HG03103 (cell line): ENCODE results near the gene MSANTD3.

ENCODE experiments used
- ATAC-seq: cut with Tn5 transposase; IDR thresholded peaks from one replicate; pipeline ENCODE4 v1.9.1; 2021; ENCODE audit warnings: low read depth; ENCODE audit not compliant: unreplicated experiment

Gene MSANTD3

DNA sequence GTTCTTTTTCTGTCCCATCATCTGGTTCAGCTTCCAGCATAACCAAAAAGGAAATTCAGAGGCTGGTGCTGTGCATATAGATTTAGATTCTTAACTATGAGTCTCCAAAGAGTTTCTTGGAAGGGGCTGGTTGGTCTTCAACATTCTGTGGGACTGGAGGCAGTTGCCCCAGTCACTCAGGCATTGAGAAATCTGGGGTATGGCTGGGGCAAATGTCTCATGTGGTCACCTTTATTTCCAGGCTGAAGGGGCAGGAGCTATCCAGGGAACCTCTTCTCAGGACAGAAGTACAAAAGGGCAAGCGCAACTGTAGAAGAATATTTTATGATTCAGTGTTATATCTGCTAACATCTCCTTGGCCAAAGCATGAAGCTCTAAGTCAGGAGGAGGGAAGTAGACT lies 30.6 kb downstream of the MSANTD3 start:
- ATAC-seq: no peak

DNA sequence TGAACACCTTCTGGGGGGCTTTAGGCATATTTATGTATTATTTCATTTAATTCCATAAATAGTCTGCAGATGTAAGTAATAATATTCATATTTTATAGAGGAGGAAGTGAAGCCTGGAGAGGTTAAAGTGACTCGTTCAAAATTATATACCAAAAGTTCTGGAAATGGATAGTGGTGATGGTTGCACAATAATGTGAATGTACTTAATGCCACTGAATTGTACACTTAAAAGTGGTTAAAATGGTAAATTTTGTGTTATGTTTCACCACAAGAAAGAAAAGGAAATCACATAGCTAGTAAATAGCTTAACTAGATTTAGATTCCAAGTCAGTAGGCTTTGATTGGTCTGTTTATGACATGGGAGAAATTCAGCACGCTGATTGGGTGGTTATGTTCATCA lies 33.0 kb downstream of the MSANTD3 start:
- no peak for ATAC-seq

DNA sequence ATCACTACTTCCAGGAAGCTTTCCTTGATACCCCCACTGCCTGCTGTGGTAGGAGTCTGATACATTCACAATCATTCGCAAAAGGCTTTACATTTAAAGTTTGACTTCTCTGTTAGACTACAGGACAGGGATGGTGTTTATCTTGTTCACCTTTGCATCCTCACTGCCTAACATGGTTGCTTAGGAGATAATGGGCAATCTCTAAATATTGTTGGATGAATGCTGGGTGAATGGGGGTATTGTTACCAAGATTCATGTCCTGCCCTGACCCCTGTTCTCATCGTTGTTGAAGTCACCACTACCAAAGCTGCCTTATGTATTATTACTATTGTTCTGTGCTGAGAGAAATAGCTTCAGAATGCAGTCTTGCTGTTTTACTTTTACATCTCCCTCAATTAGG lies 38.3 kb downstream of the MSANTD3 start:
- ATAC-seq: no peak

DNA sequence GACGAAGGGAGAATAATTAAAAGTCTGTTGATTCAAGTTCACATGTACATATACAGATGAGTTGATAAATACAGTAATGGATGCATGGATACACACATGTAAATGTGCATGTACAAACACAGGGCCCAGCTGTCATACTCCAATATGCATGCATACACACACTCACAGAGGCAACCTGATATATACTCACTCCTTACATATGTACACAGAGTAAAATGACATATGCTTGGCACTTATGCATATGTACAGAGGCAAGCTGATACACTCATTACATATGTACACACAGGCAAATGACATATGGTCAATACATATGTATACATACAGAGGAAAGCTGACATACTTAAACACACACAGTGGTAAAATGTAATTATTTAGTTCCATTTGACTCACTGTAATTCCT lies 38.8 kb downstream of the MSANTD3 start:
- no peak for ATAC-seq

DNA sequence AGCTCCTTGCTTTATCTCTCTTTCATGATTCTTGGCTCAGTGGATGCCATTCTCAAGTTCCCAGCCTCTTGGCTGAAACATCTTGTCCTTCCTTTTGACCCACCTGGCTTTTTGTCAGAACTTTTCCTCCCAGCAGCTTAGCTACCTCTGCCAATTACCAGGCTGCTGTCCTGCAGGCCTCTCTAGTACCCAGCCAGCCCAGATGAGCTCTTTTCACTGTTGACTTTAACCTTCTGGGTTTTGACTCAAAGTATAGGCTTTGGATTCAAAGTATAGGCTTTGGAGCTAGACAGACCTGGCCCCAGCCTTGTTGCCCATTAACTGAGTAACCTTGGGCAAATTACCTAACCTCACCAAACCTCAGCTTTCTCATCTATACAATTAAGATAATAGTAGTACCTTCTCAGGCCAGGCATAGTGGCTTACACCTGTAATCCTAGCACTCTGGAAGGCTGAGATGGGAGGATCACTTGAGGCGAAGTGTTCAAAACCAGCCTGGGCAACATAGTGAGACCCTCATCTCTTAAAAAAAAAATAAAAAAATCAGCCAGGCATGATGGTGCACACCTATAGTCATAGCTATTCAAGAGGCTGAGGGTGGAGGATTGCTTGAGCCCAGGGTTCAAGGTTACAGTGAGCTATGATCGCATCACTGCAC lies 39.4 kb downstream of the MSANTD3 start:
- no peak for ATAC-seq

DNA sequence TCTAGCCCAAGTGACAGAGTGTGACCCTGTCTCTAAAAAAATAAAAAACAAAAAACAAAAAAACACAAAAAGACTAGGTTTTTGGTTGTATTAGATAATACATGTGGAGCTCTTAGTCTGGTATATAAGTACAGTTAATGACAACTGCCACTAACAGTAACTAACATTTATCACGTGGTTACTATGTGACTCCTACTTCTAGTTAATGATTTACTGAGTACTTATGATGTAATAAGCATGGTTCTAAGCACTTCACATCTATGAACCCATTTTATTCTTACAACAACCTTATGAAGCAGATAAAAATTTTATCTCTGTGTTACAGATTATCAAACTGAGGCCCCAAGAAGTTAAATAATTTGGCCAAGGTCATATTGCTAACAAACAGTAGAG lies 39.9 kb downstream of the MSANTD3 start:
- ATAC-seq: no peak

DNA sequence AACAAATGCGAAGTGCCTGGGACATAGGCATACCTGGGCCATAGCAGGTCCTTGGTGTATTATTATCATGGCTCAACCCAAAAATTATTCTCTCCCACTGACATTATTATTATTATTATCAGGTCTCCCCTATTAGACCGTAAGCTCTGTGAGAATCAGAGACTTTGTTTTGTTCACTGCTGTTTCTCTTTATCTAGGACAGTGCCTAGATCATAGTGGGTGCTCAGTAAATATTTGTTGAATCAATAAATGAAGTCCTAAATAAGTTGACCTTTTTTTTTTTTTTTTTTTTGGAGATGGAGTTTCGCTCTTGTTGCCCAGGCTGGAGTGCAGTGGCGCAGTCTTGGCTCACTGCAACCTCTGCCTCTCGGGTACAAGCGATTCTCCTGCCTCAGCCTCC lies 41.1 kb downstream of the MSANTD3 start:
- no peak for ATAC-seq

DNA sequence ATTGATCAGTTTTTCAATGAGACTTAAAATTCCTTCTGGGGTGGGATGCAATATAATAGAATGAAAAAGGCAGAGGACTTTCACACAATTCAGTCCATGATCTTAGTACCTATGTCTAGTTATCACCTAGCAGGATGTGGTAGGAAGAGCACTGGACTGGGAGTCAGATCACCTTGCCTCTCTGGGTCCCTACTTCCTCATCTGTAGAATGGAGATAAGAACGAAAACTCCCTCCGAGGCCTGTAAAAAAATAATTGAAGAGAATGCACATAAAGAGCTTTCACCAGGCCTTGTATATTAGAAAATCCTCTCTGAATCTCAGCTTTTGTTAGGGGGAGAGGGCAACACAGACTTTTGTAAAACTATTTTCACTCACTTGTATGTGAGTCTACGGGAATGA lies 45.3 kb downstream of the MSANTD3 start:
- ATAC-seq: no peak

DNA sequence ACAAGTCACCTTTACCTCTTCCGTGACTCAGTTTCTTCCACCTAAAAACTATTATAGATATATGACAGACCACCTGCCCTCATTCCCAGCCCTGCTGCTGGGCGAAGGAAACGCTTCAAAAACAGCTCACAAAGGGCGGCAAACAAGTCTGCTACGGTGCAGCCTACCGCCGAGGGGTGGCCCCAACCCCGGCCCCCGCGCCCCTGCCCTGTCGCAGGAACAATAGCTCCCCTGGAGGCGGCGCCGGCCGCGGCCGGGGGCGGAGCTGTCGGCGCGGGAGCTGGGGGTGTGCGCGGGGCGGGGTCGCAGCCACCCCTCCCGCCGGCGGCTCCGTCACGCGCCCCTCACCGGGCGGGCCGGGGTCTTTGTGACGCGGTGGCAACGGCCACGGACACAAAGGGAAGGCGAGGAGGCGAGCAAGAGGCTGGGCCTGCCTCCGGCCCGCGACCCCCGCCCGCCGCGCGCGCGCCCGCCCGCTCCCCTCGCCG lies 45.9 kb downstream of the MSANTD3 start, which contains the start of gene TMEFF1:
TMEFF1 (plus strand) TSS at position 362 of the 488 bp plus-strand sequence. CDS start 396 bp downstream, outside the sequence.
- peak; percentile 43 for ATAC-seq

DNA sequence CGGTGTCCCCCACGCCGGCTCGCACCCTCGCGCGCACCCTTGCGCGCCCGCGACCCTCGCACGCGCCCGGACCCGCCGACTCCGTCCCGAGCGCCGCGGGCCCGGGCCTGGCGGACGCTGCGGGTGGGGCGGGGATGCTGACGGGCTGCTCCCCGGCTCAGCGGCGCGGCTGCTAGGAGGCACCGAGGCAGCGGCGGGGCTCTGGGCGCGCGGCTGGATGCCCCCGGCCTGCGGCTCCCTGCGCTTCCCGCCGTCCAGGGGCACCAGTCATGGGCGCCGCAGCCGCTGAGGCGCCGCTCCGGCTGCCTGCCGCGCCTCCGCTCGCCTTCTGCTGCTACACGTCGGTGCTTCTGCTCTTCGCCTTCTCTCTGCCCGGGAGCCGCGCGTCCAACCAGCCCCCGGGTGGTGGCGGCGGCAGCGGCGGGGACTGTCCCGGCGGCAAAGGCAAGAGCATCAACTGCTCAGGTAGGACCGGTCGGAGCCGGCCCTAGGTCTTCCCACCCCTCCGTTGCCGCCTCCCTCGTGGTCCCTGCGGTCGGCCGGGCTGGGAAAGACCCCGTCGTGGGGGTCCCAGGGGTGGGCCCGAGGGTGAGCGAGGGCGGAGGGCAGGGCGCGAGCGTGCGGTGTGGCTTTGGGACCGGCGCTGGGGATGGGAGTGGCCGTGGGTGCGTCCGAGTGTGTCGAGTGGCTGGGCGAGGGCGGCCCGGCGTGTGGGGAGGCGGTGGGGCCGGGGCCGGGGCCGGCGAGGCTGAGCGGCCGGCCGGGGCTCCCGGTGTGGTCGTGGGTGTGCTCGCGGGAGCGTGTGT lies 46.5 kb downstream of the MSANTD3 start:
- ATAC-seq: peak; percentile 59

DNA sequence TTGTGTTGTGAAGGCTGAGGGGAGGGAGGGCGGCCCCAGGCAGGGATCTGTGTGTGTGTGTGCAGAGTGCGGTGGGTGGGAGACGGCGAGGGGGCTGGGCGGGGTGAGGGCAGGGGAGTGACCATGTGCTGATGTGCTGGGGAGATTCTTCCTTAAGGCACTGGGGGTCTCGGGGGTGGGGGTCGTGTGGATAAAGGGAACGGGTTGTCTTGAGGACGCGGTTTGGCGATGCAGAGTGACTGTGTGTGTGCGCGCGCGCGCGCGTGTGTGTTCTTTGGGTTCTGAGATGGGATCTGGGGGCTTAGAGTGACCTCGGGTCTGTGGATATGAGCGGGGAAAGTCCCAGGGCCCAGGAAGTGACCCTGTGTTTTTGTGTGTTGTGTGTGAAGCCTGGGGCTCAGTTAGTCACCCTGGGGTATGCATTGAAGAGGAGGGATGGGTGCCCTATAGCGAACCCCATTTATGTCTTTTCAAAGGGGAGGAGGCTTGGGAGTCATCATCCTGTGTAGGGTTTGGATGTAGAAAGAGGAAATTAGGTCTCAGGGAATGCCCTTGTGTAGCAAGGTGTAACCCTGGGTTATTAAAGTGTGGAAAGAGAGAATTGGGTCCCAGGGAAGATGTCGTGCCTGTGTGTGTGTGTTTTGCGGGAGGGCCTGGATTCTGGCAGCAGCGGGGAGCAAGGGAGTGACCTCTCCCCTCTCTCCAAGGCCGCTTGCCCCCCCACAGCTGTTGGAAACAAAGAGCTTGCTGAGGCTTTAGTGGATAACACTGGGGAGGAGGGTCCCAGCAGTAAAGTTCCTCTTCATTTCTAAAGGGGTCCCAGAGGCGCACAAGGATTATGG lies 47.4 kb downstream of the MSANTD3 start:
- ATAC-seq: no peak

DNA sequence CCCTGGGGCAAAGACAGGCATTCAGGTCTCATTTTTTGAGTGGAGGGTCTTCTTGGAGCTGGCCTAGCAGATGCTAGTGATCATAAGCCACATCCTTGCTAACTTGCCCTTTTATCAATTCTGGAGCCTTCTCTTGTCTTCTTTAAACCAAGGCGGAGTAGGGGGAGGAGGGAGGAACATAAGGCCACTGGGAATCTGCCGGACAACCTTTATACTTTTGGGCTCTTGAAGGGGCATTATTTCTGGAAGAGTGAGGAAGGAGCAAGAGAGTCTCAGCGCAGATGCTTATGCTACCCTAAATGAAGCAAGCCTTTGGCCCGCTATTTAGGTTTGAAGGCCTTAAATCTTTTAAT lies 48.0 kb downstream of the MSANTD3 start:
- ATAC-seq: no peak

DNA sequence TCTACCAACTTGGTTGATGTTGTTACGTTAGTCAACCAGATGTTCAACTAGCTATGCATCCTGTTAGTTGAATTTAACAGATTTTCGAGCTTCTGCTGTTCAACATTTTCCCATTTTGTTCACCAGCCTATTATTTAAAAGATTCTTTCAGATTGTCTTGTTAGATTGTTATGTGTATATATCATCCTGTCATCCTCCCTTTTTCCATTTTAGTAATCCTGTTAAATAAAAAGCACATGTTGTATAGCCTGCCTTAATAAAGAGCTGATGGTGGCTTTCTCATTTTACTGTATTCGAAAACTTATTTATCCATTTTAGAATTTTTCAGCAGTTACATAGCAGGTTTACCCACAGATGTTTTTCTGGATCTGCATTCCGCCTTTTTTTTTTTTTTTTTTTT lies 50.3 kb downstream of the MSANTD3 start:
- ATAC-seq: no peak

DNA sequence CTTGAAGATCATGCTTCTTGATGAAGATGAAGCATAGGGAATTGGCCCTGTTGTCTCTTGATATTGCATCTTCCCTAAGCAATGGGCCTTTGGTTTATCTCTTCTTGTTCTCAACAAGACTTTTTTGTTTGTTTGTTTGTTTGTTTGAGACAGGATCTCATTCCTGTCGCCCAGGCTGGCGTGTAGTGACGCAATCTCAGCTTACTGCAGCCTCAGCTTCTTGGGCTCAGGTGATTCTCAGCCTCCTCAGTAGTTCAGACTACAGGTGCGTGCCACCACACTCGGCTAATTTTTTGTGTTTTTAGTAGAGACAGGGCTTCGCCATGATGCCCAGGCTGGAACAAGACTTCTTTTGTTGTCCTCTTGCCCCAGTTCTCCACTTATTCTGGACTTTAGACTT lies 51.2 kb downstream of the MSANTD3 start:
- ATAC-seq: no peak

DNA sequence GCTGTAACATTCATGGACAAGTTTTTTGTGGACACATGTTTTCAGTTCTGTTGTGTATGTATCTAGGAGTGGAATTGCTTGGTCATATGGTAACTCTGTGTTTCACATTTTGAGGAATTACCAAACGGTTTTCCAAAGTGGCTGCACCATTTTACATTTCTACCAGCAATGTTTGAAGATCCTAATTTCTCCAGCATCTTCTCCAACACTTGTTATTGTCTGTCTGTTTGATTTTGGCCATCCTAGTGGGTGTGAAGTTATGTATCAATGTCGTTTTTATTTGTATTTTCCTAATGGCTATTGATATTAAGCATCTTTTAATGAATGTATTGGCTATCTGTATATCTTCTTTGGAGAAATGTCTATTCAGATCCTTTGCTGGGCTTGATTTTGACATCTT lies 52.9 kb downstream of the MSANTD3 start:
- no peak for ATAC-seq

DNA sequence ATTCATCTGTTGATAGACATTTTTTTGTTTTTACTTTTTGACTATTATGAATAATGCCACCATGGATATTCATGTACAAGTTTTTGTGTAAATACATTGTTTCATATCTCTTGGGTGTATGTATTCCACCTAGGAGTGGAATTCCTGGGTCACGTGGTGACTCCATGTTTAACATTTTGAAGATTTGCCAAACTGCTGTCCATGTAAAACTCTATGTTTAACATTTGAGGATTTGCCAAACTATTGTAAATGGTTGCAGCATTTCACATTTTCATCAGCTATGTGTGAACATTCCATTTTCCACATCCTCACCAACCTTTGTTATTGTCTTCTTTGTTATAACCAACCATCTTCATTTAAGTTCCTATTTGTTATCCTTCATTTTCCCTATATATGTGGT lies 58.3 kb downstream of the MSANTD3 start:
- no peak for ATAC-seq

DNA sequence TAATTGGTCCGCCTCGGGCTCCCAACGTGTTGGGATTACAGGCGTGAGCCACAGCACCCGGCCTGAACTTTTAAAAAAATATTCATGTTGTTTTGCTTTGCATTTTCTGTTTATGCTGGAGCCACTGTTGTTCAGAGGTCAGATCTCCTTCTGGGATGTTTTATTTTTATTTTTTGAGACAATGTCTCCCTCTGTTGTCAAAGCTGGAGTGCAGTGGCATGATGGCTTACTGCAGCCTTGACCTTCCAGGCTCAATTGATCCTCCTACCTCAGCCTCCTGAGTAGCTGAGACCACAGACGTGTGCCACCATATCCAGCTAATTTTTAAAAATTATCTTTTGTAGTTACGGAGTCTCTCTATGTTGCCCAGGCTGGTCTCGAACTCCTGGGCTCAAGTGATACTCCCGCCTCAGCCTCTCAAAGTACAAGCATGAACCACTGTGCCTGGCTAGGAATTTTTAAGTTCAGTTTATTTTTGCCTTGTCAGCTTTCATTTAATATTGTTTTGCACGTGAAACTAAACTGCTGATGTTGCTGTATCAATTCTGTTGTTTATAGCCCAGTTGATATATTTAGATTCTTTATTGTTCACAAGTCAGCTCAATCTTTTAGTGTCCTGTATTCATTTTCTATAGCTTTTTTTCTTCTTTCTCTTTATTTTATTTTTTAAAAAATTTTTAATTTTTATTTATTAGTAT lies 59.7 kb downstream of the MSANTD3 start:
- ATAC-seq: no peak

DNA sequence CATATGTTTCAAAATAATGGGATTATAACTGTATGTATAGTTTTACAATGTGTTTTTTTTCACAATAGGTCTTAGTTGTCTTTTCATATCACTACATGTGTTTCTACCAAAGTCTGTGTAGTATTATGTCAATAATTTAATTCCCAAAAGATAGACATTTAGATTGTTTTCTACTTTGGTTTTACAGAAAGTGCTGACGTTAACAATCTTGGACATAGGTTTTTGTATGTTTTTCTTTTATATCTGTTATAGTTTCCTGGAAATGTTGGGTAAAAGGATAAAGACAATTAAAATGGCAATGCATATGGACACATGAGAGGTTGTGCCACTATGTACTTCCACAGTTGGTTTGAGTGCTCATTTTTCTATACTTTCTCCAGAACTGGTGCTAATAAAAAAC lies 61.2 kb downstream of the MSANTD3 start:
- no peak for ATAC-seq

DNA sequence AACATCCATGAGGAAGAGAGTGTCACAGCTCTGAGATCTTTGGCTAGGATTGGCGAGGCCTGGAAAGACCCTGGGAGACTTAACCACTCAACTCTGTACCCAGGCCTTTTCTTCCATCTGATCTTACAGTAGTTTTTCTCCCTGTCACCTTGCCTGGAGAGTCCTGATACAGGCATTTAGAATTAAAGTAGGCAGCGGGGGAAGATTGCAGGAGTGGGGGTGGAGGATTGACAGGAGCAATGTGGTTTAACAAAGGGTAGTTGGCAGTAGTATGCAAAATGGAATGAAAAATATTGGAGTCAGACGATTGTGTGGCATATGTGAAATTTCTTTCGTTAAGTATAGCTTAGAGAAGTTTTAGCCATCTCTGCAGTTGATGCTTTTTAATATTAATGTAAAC lies 62.9 kb downstream of the MSANTD3 start:
- no peak for ATAC-seq

DNA sequence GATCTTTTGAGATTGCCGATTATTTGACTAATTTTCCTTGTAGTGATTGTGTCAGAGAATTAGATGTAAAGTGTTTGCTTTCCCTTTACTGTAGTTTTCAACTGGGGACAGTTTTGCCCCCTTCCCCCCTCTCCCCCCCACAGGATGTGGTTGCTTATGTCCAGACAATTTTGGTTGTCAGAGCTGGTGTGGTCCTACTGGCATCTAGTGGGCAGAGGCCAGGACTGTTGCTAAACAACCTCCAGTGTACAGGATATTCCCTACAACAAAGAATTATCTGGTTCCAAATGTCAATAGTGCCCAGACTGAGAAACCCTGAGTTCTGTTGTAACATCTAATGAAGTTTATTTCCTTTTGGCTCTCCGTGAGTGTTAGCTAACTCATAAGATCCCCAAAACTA lies 66.0 kb downstream of the MSANTD3 start:
- no peak for ATAC-seq

DNA sequence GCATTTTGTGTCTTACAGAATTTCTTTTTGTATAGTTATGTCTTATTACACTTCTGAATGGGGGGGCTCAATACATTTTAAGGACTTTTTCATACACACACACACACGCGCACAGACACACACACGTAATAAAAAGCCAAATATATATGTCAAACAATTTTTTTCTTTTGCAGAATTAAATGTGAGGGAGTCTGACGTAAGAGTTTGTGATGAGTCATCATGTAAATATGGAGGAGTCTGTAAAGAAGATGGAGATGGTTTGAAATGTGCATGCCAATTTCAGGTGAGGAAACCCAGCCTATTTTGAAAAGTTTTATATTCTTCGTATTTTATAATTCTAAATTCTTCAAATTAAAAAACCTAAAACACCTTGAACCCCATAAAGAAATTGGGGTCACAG lies 71.6 kb downstream of the MSANTD3 start:
- ATAC-seq: no peak
